ENCODE measurements around the gene CDH4.

- no peak for TF ChIP-seq POLR2A (IDR thresholded peaks at IDR 0.05; ENCODE audit: low read length)
- TF ChIP-seq GATA1 (IDR thresholded peaks at IDR 0.05; ENCODE audit: low read depth, low read length): no peak
Measured at GRCh38 chr20:61535091-61535490, 283.0 kb downstream of the CDH4 start.
